ENCODE data around the gene DUSP9.

DNA sequence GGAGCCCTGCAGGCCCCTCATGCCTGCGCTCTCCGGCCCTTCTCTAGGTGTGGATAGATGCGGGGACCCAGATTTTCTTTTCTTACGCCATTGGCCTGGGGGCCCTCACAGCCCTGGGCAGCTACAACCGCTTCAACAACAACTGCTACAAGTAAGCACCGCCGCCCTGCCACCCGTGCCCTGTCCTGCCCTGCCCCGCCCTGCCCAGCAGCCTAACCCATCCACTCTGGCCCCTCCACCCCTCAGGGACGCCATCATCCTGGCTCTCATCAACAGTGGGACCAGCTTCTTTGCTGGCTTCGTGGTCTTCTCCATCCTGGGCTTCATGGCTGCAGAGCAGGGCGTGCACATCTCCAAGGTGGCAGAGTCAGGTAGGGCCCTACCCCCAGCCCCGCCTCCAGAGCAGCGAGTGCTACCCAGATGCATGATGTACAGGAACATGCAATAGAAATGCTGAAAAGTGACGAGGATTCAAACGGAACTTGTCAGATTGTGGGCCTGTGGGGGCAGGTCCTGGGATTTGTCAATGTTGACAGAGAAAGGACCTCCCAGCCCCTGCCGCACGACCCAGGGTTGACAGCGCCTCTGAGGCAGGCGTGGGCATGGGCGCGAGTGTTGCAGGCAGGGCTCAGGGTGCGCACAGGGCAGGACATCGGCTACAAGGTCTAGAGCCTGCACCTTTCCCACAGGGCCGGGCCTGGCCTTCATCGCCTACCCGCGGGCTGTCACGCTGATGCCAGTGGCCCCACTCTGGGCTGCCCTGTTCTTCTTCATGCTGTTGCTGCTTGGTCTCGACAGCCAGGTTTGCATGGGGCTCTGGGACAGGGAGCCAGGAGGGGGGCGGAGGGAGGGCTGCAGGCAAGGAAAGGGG, 46.4 kb downstream of the DUSP9 start:
- no peak for TF ChIP-seq POLR2A (IDR thresholded peaks at IDR 0.05)
- TF ChIP-seq, protein P1, sequence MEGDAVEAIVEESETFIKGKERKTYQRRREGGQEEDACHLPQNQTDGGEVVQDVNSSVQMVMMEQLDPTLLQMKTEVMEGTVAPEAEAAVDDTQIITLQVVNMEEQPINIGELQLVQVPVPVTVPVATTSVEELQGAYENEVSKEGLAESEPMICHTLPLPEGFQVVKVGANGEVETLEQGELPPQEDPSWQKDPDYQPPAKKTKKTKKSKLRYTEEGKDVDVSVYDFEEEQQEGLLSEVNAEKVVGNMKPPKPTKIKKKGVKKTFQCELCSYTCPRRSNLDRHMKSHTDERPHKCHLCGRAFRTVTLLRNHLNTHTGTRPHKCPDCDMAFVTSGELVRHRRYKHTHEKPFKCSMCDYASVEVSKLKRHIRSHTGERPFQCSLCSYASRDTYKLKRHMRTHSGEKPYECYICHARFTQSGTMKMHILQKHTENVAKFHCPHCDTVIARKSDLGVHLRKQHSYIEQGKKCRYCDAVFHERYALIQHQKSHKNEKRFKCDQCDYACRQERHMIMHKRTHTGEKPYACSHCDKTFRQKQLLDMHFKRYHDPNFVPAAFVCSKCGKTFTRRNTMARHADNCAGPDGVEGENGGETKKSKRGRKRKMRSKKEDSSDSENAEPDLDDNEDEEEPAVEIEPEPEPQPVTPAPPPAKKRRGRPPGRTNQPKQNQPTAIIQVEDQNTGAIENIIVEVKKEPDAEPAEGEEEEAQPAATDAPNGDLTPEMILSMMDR (IDR thresholded peaks at IDR 0.05) = no peak

Measured in right lobe of liver (tissue), 4 donors.